SU-DHL-6 (cell line): ENCODE results near the gene PDE4B.

Experiments
- CTCF ChIP-seq: fragments of 200-600 bp; sonication (generic); IDR thresholded peaks from one replicate; pipeline ENCODE4 v1.5.1; 2017; ENCODE audit warnings: antibody characterized with exemption, mild to moderate bottlenecking, low read length, moderate library complexity; ENCODE audit not compliant: insufficient read depth, poor library complexity, severe bottlenecking
- EZH2phosphoT487 ChIP-seq: fragments of 200-600 bp; sonication (generic), shearing (Covaris generic); conservative IDR thresholded peaks from 2 replicates; pipeline ENCODE4 v1.6.1; 2018; ENCODE audit warnings: mild to moderate bottlenecking, antibody characterized with exemption, low read length, moderate library complexity, mixed read lengths

GRCh38 chr1:66418021-66418420 lies 625.3 kb downstream of the PDE4B start:
- TF ChIP-seq CTCF (no peak), EZH2phosphoT487 (no peak)
